NCI-H1092 treated with DMSO at 0.1 percent for 48 hours (cell line): ENCODE data around the gene CHN1.

Experiments
- DNase-seq: peaks from one replicate; lab custom pipeline; 2025; lab: John Stamatoyannopoulos, UW

The CHN1 gene

DNA sequence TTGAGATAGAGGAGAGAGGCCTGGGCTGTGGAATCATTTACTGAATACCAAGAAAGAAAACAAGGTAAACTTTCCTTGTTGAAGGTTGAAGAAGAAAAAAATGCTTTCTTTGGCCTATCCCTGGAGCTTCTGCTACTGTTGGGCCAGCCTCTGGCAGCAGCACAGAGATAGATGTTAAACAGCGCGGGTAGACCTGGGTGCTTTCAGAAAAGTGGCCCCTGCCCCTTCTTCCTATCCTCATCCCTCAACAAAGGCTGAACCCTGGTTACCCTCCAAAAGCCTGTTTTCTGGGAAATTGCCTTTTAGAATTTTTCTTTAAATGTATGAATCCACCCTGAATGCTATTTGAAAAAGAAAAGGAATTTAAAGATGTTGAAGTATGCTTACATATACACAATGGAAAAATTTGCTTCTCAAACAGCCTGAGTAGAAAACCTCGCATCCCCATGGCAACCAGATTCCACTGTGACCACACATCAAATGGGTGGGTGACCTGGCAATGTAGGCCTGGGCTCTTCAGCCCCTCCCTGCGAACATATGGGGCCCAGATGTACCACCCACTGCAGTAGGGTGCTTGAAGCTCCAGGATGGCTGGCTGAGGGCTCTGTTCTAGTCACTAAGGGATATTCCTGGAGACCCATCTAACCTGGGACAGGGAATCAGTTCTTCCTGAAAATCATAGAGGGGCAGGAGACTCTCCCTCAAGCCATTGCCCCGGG, 217.5 kb downstream of the CHN1 start:
- no peak for DNase-seq

DNA sequence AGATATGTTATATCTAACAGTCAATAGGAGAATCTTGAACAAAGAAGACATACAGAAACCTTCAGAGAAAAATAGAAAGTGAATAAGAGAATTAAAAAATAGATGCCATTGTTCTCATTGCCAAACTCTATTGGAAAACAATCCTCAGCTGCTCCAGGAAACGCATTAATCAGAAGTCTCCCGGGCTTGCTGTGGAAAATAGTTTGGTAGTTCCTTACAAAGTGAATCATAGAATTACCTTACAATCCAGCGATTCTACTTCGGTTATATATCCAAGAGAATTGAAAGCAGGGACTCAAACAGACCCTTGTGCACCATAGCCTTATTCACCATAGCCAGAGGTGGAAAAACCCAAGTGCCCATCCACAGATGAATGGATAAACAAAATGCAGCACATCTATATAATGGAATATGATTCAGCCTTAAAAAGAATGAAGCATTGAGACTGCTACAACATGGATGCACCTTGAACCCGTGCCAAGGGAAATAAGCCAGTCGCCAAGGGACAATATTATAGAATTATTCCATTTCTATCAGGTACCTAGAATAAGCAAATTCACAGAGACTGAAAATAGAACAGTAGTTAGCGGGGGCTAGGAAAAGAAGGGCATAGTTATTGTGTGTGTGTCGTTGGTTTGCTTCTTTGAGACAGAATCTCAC, 219.0 kb downstream of the CHN1 start:
- DNase-seq: no peak

DNA sequence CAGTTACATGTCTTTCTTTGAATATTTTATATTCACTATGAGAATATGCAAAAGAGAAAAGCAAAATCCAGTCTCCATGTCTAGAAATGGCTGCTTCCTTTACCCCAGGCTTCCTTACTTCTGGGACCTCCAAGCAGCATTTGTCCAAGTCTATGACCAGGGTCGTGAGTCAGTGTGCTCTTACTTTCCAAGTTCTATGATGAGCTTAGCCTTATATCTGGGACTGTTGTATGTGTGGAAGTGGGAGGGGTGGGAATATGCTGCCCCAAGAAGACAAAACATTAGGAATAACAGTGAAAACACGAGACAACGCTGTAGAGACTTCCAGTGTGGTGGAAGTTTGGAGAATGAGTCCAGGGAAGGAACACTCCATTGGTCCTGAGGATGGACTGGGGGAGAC, 219.7 kb downstream of the CHN1 start:
- DNase-seq: no peak

DNA sequence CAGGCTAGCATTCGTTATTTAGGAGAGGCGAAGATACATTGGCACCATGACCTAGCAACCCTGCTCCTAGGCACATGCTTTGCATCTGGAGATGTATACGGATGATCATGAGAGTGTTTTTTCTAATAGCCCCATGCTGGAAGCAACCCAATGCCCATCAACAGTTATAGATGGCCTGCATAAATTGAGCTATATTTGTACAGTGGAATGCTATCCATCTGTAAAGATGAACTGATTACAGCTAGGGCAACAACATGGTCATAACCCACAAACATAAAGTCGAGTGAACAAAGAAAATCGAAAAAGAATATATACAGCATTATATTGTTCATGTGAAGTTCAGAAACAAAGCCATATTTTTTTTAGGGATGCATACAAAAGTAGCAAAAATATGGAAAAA, 220.3 kb downstream of the CHN1 start:
- no peak for DNase-seq

DNA sequence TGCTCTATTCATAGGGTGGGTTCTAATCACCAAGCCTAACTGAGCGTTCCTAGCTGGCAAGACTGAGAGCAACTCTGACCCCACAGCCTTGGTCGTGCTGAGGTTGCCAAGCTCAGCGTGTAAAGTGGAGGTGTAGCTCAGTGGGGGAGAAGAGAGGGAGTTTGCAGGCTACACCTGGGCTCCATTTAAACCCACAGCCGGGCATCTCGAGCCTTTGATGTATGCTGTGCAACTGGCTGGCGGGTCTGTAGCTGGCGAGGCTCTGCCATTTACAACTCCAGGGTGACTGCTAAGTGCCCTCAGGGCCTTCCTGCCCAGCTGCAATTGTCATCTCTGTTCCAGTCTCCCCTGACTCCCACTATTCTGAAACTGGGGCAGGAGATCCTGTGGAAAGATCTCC, 220.9 kb downstream of the CHN1 start:
- DNase-seq: no peak

DNA sequence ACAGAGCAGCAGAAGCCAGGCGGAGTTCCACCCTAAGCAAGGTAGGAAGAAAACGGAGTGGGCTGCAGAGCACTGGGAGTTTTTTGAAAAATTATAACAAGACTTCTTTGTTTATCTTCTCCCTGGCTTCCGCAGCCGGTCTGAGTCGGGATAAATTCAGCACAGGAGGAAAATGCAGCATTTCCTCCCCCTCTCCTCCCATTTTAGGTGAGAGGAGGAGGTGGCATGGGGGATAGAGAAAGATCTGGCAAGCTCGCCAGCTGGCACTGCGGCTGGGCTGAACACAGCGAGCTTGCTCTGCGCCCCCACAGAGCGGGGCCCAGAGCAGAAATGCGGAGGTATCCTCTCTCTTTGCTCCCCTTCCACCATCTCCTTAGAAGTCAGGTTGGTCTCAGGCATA, 223.2 kb downstream of the CHN1 start:
- no peak for DNase-seq

DNA sequence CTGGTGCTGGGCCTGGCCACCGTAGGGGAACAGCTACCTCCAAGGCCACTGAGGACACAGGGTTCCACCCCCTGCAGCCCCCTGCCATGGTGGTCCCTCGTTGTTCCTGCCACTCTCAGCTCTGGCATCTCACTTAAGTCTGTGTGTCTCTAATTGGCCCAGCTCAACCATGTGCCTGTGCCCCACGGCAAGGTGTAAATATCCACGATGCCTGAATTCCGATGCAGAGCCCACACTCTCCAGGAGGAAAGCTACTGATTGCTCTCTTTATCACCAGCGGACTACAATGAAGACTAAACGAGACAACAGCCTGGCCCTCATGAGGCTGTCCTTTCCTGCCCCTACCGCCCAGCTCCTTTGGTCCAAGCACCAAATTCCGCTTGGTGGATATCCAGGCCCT, 223.9 kb downstream of the CHN1 start:
- no peak for DNase-seq

DNA sequence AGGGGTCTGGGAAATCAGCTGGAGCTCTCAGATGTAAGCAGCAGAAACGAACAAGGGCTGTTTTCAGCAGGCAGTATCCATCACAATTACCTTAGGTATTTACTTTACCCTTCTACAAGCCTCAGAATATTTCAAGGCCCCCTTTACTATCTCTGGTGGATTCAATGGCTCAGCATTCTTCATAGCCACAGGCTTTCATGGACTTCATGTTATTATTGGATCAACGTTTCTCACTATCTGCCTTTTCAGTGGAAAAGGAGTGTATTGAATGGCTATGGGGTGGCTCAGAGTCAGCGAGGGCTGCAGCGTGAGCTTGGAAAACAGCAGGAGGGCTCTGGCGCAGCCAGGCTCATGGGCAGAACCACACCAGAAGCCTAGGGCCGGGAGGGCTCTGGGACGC, 224.3 kb downstream of the CHN1 start:
- DNase-seq: no peak

DNA sequence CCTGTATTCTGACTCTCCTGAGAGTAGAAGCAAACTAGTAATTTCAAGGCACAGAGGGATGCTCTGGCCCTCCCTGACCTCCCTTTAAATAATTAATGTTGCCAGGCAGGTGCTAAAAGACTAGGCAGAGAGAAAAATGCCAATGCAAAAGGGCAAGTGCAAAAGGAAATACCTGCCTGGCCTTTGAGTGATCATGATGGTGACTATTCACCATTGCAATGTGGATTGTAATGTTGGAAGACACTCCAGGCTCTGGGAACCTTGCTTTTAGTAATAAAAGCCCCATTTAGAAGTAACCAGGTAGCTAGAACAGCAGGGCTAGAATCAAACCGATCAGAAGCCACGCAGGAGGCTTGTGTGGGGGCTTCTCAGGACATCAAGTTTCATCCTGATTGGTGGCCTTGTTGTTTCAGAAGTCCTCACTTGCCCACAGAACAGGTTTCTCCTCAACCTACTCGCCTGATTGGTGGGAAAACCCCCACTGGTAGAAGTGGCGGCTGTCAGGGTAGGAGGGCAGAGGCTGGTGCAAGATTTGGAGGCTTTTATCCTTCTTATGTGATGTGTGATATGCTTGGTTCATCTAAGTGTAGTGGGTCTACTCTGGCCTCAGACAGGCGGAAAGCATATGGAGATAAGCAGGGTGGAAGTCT, 224.9 kb downstream of the CHN1 start:
- DNase-seq: no peak

DNA sequence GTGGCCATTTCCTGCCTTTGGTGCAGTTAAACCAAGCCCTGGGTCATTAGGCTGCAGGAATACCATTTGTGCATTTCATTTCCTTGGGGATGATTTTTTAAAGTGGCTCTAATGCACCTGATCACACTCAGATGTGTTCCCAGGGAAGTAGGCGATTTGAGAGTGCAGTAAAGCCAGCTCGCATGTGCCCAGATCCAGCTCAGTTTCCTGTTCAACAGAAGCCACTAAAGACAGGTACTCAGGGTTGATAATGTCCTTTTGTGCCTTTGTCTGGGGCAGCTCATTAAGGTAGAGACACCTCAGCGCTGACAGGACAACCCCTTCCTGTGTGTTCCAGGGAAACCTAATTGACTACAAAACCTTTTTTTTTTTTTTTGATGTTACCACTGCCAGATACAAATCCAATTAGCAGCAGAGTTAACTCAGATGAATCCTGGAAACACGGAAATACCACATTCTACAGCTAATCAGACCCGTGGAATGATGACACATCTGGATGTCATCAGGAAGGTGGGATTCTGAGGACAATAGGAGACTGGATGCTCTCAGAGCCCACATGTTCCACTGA, 225.7 kb downstream of the CHN1 start:
- peak; percentile 41 for DNase-seq

DNA sequence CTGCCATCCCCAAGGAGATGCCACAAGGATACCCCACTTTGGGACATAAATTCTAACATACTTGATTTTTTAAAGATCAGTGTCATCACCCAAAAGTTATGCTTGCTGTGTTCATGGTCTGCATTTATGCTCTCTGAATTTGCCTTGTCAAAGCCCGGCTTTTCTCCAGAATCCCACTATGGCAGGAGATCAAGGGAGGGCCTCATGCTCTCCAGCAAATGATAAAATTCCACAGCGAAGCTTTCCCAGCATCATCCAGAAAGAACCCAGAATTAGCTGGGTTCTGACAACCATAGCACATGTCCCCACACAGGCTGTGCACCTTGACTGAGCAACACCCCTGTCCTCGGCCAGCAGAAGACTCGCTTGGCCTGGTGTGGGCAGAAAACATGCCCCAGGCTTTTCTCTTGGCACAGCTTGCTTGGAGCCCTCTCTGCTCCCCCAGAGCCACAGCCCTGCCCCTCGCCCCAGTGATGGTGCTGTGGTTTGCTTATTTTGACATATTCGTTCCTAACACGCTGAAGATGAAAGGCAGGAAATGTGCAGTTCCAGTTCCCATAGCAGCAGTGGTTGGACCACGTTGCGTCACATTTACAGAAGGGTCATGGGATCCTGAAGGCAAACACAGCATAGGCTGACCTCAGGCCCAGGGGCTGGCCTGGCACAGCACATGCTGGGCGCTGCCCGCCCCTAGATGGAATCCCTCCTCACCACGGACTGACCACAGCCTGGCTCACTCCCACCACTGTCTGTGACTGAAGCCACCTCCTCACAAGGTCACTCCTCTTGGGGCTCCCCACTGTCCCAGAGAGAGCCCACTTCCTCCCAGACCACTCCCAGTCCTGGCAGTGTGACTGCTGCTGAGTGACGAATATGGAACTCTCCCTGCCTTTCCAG, 226.8 kb downstream of the CHN1 start:
- DNase-seq: no peak

DNA sequence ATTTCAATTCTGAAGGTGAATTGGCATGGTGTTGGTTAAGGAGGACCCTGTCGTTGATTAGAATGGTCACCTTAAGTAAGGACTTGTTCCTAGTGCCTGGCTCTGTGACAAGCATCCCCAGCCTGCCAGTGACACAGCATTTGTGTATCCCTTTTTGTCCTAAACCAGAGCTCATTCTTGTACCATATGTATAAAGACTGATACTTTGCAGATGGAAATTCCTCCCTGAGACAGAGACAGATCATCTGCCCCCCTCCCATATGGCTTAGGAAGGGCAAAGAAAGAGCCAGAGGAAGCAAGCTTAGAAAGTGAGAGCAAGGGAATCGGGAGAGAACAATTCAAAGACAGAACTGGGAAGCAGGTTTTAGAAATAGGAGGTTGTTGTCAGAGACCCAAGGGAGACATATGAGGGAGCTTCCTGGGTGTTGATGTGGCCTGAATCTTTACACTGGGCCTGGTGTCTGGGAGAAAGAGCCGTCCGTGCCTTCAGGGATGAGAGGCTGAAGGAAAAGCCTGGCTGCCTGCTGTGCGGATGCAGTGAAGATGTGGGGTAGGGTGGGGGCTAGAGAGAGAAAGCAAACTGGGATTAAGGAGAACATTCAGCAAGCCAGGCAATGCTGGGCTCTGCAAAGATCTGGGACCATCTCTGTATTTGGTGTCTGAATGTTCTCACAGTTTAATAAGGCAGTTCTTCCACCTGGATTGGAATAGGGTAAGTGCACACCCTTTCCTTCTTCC, 227.7 kb downstream of the CHN1 start:
- DNase-seq: no peak

DNA sequence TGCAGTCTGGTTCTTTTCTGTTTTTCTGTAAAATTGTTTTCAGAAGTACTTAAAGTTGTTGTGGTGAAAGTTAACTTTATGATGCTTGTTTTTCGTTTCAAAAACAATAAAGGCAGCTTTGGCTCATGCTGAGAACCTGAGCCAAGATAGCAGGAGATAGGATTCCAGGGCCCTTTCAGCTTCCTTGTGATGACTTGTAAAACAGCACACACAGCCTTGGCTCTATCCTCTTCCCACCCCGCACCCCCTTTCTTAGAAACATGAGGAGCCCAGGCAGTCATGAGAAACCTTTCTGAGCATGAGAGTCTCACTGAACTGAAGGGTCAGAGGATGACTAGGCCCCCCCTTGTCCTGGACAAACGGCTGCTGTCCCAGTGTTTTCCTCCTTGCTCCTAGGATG, 228.5 kb downstream of the CHN1 start:
- no peak for DNase-seq

DNA sequence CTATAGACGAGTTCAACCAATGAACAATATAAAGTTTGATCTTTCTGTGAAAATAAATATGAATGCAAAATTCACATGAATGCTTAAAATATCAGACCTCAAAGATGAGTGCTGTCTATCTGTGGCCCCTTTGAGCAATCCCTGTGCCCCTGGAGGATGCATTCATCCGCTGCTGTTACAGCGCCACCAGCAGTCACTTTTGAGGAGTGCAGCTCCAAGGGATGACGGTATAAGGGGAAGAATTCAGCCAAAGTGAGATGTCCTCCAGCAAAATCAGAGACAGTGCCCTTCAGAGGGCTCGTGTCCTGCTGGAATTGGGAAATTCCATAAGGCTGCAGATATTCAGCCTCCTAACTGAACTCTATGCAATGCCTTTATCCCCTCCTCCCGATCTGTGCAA, 229.0 kb downstream of the CHN1 start:
- DNase-seq: no peak

DNA sequence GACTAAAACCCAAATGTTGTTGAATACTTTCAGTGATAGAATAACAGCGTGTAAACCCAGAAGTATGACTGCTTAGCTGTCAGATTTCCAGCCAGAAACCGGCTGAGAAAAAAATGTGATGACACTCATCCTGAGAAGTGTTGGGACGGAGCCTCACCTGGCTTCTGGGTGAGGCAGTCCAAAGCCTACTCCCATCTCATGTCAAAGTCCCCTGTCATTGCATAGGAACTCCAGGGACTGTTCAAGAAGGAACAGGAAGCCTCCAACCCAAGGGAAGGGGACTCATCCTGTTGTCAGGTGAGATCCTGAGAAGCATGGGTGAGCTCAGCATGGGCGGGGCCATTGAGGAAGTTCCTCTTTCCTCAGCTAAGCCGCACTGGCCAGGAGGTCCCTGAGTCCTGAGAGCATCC, 229.6 kb downstream of the CHN1 start:
- no peak for DNase-seq

DNA sequence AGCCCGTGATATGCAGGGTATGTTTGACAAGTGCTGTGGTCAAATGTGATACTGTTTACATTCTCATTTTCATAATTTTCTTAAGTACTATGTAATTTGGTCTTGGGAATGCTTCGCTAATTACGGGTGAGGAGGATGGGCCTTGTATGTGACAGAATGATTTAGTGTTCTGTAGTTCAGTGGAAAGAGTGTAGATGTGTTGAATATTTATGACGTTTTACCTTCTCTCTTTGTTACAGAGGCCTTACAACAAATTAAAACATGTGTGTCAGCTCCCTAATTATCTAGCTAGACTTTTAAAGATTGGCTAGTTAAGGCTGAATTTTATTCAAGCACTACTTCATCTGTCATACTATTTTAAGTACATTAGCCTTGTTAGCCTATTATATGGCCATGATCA, 230.3 kb downstream of the CHN1 start:
- DNase-seq: no peak

DNA sequence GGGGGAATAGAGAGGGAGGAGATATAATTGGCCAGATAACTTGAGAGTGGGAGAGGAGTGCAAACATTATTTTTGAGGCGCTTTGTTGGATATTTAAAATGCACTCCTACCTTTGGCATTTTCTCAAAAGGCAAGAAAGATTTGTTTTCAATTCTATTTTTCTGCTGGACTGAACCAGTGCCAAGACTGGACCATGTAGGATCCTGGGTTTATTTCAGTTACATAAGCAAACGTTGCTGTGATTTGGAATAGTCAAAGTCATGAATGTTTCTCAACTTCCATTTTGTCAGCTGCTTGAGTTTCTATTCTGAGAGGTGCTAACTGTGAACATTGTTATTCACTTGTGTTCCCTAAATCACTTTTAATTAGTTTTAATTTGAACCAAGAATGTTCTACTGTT, 232.0 kb downstream of the CHN1 start:
- DNase-seq: no peak

DNA sequence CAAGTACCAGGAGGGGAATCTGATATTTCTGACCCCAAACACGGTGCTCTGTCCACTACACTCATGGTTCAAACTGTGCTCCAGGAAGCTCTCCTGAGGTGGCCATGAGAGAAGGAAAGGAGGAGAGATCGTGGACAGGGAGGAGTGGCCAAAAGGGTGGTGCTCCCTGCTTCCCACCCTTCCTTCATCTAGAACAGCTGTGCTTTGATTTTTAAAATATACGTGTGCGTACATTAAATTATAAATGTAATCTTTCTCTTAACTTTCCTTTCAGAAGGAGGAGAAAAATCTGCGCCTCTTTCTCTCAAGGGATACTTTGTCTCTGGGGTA, 232.7 kb downstream of the CHN1 start:
- no peak for DNase-seq

DNA sequence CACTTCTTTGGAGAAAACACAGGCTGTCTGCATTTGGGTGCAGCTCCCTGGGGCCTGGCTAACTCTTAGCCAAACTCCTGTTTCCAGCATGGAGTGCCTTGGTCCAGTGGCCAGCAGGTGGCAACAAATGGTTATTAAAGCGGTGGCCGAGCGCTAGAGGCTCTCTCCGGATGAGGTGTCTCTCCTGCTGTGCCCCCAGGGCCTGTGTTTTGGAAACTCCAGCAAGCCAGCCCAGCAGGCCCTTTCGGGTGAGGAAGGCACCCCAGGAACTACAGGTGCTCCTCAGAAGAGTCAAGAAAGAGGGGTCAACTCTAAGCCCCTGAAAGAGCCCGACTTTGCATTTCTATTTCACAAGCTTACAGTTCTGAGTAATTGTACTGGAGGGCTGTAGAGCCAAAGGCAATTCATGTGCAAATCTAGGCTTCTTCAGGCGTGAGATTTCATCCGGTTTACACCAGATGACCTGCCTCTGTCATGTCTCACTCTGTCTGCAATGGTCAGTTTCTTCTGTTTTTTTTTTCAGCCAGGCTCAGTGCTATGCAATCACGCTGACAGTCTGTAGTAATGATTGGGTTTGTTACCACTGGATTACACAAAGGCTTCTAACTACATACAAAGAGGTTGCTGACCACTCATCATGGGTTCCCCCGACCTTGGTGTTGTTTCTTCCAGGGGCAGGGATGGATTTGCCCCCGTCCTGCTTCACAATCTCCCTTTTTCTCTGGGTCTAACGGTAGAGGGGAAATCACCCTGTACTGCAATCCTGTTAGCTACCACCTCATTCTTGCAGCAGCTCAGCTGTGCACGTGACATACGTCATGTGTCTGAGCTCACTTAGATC, 233.3 kb downstream of the CHN1 start:
- peak; percentile 63 for DNase-seq

DNA sequence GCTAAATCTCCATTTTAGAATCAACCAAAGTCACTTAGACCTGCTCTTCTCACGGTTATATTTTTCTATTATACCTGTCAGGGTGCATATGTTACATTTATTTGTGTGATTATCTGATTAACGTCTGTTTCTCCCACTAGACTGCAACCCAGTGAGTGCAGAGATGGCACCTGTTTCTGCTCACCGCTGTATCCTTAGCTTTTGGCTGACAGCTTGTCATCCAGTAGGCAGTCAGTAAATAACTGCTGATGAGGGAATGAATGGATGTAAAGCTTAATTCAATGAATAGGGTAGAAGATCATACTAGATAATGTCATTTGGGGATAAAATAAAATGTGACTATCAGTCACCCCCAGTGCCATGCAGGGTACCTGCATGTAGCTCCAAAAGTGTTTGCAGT, 234.0 kb downstream of the CHN1 start:
- no peak for DNase-seq

DNA sequence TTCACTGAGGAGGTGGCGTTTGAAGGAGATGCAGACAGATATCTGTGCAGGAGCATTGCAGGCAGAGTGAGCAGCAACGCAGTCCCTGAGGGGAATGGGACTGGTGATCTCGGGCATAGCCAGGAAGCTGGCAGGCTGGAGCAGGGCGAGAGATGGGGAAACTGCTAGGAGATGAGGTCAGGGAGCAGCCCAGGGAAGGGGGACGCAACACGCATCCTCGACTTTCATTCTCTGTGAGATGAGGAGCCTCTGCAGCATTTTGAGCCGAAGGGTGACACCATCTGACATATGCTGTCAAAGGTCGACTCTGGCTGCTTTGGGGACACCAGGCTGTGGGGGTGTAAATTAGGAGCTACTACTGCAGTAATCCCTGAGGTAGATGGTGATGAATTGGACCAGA, 236.6 kb downstream of the CHN1 start:
- no peak for DNase-seq
